Activated CD4-positive, alpha-beta T cell treated with anti-CD3 and anti-CD28 coated beads, Interleukin-2, amount 50 U/mL, for 16 hours (primary cell): Measurements from ENCODE around the gene SCYGR4.
"Not testable (repeated sequence)": the region's sequence is repeated elsewhere in the genome, so short reads cannot be mapped to it uniquely, and the experiment has no call there.

Experiments used
- DNase-seq: peaks from one replicate; pipeline ENCODE4 v3.0.0-alpha.2; 2020

Gene SCYGR4, protein sequence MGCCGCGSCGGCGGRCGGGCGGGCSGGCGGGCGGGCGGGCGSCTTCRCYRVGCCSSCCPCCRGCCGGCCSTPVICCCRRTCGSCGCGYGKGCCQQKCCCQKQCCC

GRCh38 chr2:227617316-227618230 is at the start of gene SCYGR4:
TSS of gene SCYGR4 (plus strand) at chr2:227617498. CDS start at chr2:227617498, 0 bp downstream.
- no peak for DNase-seq

- no peak for DNase-seq
These were observed 48.5 kb upstream of the SCYGR4 start for GRCh38 chr2:227568852-227569169.

DNA sequence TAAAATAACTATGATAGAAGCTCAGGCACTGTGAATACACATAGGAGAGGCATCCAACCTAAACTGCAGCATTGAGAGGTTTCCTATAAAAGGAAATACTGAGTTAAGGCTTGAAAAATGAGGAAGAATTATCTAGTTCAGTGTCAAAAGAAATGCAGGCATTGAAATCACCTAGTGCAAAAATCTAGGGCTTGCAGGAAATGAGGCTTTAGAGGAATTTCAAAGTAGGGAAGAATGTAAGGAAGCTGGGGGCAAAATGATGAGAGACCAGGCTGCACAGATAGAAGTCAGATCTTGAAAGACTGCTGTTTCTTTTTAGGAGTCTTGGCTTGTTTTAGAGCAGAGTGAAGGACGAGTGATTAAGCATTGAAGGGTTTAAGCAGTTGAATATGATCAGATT is 46.7 kb upstream of the SCYGR4 start:
- no peak for DNase-seq

GRCh38 chr2:227576110-227576509 is 41.2 kb upstream of the SCYGR4 start:
- no peak for DNase-seq

- DNase-seq = no peak
These were observed 40.5 kb upstream of the SCYGR4 start for GRCh38 chr2:227576812-227577211.

- DNase-seq = no peak
These were observed 39.7 kb upstream of the SCYGR4 start for GRCh38 chr2:227577555-227577954.

DNA sequence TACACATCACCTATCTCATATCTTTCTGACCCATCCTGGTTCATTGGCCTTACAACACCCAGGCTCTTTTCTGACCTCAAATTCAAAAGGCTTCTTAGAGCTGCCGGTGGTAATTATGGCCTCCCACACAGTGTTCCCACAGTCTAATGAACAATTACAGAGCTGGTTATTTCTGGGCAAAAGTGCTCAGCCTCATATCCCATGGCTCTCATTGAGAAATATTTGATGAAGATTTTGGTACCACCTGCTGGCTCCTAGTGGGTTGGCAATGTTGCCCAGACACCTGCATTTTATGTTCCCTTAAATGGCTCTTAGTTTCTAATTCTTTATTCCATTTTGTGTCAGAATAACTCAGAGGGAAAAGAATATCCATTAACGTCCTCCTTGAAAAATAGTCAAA is 38.7 kb upstream of the SCYGR4 start:
- DNase-seq = no peak

- DNase-seq = no peak
These were observed 37.5 kb upstream of the SCYGR4 start for GRCh38 chr2:227579791-227580190.

GRCh38 chr2:227582369-227582768 is 34.9 kb upstream of the SCYGR4 start:
- DNase-seq = no peak

- DNase-seq = no peak
These were observed 24.5 kb upstream of the SCYGR4 start for GRCh38 chr2:227592694-227593387.

DNA sequence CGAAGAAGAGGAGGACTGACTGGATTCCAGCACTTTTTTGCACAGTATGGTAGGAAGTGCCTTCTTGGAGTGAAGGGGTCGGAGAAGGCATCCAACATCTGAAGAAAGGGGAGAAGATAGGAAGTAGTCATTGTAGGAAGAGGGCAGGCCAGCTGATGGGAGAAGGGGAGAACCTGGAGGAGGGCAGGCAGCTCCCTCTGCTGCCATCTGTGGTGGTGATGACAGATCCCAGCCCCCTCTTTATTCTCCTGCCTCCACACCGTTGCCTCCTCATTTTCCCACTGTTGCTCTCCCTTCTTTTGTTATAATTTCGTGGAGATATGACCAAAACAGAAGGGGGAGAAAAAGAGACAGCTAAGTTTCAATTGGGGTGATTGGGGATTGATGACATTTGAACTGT is 21.5 kb upstream of the SCYGR4 start:
- DNase-seq = no peak

DNA sequence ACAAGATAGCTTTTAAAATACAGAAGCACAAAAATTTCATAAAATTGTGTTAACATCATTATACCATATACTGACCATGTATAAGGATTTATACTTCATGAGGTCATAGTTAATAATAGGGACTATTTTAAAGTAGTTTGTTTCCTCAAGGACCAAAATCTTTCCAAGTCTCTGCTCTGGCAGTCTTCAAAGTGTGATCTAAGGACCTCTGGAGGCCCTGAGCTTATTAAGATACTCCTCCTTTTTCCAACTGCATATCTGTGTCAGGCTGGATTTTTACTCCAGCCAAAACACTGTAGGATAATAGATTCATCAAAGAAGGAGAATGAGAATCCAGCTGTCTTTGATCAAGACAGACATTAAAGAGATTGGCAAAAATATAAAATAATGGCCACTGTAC is 20.3 kb upstream of the SCYGR4 start:
- DNase-seq = no peak

- no peak for DNase-seq
These were observed 19.3 kb upstream of the SCYGR4 start for GRCh38 chr2:227597998-227598397.

- DNase-seq = not testable (repeated sequence)
These were observed 18.3 kb upstream of the SCYGR4 start, which contains the start of gene SCYGR2 for GRCh38 chr2:227598835-227599503. TSS of gene SCYGR2 (plus strand) at chr2:227598893. CDS start at chr2:227598893, 0 bp downstream.

DNA sequence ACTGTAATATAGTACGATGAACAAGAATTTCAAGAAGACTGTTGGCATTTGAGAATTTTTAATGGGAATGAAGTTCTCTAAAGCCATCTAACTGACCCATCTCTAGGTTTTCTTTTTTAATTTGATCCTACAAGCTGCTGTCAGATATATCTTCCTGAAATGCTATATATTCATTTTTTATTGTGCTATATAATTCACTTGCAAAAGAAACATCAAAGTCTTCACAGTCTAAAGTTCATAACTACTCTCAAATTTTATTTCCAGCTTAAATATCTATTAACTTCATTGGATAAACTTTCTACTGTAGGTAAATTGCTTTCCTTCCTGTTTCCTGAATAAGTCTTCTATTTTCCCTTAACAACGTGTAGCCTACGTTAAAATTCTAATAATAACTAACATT is 14.9 kb upstream of the SCYGR4 start:
- no peak for DNase-seq

GRCh38 chr2:227606476-227606875 is 10.8 kb upstream of the SCYGR4 start:
- DNase-seq = no peak

GRCh38 chr2:227607941-227608340 is 9.4 kb upstream of the SCYGR4 start:
- DNase-seq = no peak

DNA sequence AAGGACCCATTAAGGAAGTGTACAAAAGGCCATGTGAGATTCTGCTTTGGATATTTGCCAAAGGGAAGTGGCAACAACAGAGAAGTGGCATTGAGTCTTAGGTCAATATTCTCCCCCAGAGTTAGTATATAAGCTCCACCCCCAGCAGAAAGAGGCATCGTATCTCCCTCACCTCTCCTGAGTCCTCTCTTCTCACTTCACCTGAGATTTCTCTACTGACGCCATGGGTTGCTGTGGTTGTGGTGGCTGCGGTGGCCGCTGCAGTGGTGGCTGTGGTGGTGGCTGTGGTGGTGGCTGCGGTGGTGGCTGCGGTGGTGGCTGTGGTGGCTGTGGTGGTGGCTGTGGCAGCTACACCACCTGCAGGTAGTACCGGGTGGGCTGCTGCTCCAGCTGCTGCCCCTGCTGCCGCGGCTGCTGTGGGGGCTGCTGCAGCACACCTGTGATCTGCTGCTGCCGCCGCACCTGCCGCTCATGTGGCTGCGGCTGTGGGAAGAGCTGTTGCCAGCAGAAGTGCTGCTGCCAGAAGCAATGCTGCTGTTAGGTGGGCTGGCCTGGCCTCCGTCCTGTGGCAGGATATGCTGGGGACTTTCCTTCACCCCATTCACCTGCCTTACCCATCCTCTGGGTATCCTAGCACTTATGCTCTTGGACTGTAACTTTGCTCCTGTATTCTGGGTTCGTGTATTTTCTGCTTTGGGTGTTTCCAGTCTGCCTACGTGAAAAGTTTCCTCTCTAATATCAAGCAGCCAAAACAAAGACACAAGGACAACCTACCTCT is 8.5 kb upstream of the SCYGR4 start:
- DNase-seq = no peak

GRCh38 chr2:227610123-227610522 is 7.2 kb upstream of the SCYGR4 start:
- DNase-seq = no peak

- DNase-seq = no peak
These were observed 4.6 kb upstream of the SCYGR4 start for GRCh38 chr2:227612546-227613271.

DNA sequence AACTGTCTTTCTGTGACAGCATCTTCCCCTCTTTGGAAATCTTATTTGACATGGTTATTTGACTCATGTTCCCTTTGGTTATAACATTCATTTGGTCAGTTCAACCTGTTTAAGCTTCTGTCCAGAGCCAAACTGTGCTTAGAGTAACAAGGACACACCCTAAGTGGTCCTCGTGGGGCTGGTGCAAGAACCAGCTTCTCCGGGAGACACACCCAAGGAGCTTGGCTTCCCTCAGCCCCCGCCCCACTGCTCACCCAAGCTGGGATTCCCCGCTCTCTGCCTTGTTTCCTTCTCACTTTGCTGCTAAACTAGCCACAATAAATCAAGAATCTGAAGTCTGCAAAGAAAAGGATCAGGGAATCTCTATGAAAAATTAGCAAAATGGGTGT is 4.0 kb upstream of the SCYGR4 start:
- DNase-seq = no peak

DNA sequence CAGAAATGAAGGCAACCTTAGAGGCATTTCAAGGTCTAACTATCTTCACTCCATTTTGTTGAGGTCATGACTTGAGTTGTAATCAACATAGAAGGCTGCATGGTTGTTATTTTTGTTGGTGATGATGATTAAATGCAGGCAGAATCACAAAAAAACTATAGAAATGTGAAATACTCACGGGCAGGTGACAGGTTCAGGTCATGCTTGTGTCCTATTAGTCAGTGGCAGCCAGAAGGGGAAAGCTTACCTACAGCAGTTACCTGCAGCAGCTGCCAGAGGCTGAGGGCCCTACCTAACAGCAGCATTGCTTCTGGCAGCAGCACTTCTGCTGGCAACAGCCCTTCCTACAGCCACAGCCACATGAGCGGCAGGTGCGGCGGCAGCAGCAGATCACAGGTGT is 3.1 kb upstream of the SCYGR4 start:
- DNase-seq = no peak
